ENCODE data around the gene METTL5.
"Not testable (repeated sequence)": the region's sequence is repeated elsewhere in the genome, so short reads cannot be mapped to it uniquely, and the experiment has no call there.

Gene METTL5

DNA sequence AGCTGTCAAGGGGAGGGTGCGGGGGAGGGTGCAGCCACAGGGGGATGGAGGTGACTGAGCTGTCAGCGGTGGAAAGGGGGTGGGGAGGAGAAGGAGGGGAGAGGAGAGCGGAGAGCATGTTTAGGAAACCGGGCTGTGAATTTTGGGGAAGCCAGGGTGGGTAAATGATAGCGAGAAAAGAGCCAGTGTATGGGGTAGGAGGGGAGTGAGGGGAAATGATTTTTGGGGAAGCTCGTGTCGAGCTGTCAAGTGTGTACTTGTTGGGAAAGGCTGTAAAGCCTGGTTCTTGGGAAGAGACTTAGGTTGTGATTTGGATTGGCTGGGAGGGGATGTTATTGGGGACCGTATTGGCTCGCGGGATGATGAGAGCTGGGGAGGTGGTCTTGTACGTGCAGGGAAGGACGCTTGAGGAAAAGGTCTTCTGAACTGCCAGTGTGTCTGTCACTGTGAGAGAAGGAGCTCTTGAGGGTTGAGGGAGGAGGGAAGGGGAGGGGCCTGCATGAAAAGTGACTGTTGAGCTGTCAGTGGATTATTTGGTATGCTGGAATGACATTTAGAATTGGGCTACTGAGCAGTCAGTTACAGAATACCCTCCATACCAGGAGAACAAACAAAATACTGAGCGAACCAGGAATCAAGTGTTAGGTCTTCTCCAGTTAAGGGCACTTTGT is 3.6 kb upstream of the METTL5 start:
- DNase-seq, result no peak

DNA sequence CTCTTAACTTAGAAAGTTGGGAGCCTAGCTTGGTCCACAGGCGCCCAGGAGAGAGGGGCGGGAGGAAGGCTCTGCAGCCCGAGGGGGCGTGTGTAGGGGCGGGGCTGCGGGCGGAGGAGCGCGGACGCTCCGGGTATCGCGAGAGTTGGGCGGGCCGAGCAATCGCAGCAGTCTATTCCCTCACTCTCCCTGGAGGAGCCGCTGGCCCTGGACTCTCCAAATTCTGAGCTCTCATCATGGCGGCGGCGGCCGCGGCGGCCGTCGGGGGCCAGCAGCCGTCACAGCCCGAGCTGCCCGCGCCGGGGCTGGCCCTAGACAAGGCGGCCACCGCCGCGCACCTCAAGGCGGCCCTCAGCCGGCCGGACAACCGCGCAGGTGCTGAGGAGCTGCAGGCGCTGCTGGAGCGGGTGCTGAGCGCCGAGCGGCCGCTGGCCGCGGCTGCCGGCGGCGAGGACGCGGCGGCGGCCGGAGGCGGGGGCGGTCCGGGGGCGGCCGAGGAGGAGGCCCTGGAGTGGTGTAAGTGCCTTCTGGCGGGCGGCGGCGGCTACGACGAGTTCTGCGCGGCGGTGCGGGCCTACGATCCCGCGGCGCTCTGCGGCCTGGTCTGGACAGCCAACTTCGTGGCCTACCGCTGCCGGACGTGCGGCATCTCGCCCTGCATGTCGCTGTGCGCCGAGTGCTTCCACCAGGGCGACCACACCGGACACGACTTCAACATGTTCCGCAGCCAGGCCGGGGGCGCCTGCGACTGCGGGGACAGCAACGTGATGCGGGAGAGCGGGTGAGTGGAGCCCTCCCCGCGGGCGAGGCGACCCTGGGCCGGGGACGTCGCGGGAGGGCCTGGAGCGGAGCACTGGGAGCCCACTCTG is 2.8 kb upstream of the METTL5 start, which contains the start of gene UBR3:
Gene UBR3, plus strand, starts transcription at position 183 of the 869 bp plus-strand sequence. Its CDS starts 54 bp downstream, at position 237.
- DNase-seq, result peak; percentile 77

DNA sequence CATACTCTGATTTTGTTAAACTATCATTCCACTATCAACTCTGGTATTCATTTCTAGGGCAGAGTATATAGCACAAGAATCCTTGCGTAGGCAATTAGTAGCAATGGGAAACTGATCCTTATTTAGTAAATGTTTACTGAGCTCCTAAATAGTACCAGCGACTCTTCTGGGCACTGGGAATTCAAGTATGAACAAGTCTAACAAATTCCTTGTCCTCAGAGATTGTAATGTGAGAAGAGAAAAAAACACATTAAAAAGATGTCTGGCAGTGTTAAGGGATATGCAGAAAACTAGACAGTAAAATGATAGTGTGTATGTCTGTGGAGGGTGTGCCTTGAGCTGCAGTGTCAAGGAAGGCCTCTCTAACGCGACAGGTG is 721 bp downstream of the METTL5 start:
- DNase-seq, result no peak

DNA sequence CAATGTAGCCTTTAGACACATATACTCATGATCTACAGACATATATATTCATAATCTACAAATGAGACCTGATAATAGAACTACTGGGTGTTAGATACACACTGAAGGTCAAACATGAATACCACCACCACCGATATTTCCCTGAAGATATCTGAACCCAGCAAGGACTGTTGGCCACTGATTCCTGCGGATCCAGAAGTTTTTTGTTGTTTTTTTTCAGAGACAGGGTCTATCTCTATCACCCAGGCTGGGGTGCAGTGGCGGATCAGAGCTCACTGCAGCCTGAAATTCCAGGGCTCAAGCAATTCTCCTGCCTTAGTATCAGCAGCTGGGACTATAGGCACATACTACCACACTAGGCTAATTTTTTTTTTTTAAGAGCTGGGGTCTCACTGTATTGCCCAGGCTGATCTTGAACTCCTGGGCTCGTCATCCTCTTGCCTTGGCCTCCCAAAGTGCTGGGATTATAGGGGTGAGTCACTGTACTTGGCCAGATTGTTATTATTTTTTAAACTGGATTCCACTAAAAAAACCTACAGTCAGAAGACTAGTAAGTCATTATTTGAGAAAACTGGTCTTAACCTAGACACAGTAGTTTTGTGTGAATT is 1.8 kb downstream of the METTL5 start:
- DNase-seq, result no peak

DNA sequence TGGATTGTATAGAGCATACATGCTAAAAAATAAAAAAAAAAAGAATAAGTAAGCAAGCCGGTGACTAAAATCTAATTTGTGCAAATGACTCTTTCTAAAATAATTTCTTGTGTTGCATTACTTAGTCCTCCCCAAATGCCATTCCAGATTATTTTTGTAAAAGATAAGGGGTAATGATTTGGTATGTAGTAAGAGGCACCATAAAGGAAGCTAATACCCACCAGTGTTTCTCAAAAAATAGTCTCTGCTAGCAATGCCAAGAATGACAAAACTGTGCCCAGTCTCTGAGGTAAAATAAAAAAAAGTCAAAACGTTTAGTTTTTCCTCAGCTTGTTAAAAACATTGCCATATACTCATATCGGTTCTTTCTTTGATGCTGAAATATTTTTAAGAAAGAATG is 2.7 kb downstream of the METTL5 start:
- no peak for DNase-seq

DNA sequence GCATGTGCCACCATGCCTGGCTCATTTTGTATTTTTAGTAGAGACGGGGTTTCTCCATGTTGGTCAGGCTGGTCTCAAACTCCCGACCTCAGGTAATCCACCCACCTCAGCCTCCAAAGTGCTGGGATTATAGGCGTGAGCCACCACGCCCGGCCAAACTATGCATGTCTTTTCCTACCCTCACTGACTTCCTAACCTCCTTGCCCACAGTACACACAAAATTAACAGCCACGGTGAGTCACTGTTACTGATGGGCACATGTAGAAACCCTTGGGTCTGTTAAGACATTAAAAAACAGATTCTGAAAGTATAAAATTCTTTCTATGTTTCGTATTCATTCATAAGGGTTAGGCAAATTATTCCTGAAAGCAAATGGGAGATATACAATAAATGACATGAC is 4.6 kb downstream of the METTL5 start:
- DNase-seq, result not testable (repeated sequence)

DNA sequence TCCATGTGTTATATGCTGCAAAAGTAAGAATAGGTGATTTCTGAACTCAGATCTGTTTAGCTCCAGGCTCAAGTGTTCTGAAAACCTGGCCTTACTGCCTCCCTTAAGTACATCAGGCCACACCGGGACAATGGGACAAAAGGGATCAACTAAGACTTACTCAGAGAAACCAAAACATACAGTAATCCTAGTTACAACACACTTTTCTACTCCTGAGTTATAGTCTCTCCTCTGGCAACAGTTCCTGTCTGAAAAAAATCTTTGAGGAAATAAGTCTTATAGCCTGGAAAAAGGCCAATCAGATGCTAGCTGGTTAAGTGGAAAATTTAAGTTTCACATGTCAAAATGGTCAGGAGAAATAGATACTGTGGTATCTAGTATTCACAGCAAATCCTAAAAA is 5.6 kb downstream of the METTL5 start:
- DNase-seq, result no peak

DNA sequence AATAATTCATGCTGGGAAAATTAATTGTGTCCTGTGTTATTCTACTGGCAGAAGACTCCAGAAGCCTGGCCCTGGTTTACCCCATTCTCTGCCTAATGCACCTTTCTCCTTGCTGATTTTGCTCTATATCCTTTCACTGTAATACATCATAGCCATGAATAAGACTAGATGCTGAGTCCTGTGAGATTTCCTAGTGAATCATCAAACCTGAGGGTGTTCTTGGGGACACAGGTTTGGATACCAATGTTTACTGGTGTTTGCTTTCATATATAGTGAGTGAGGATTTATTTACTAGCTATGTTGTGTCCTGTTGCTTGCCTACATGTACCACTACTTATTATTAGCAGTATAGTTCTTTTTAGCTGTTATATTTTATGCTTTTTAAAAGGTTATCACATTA is 6.5 kb downstream of the METTL5 start:
- no peak for DNase-seq

DNA sequence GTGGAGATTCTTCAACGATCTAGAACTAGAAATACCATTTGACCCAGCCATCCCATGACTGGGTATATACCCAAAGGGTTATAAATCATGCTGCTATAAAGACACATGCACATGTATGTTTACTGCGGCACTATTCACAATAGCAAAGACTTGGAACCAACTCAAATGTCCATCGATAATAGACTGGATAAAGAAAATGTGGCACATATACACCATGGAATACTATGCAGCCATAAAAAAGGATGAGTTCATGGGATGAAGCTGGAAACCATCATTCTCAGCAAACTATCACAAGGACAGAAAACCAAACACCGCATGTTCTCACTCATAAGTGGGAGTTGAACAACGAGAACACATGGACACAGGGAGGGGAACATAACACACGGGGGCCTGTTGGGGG is 7.3 kb downstream of the METTL5 start:
- not testable (repeated sequence) for DNase-seq

DNA sequence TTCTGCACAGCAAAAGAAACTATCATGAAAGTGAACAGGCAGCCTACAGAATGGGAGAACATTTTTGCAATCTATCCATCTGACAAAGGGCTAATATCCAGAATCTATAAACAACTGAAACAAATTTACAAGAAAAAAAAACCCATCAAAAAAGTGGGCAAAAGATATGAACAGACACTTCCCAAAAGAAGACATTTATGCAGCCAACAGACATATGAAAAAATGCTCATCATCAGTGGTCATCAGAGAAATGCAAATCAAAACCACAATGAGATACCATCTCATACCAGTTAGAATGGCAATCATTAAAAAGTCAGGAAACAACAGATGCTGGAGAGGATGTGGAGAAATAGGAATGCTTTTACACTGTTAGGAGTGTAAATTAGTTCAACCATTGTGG is 7.7 kb downstream of the METTL5 start:
- DNase-seq, result not testable (repeated sequence)

DNA sequence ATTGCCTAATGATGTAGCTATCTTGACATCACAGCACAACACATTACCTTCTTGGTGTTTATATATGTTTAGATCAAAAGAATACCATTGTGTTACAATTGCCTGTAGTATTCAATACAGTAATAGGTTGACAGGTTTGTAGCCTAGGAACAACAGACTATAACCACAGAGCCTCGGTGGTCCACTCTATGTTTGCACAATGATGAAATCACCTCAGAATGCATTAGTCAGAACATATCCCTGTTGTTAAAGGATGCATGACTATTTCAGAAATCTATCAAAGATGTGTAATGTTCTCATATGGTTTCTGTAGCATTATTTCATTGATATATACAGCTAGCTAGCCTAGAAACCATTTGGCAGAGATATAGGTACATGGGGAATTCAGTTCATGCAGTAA is 8.9 kb downstream of the METTL5 start:
- no peak for DNase-seq

DNA sequence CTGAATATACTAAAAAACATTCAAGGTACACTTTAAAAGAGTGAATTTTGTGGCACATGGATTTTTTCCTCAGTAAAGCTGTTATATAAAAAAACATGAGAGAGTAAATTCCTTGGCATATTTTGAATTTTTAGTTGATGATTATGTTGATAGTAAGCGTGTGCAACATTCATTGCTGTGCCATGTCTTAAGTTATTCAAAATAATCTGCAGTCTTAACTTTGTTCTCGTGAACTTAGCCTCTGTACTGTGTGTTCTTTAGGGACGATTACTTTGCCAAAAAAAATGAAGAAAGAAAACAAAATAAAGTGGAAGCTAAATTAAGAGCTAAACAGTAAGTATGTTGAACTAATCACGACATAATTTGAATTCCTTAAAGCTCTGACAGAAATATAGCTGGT is 16.5 kb downstream of the METTL5 start:
- DNase-seq, result no peak

DNA sequence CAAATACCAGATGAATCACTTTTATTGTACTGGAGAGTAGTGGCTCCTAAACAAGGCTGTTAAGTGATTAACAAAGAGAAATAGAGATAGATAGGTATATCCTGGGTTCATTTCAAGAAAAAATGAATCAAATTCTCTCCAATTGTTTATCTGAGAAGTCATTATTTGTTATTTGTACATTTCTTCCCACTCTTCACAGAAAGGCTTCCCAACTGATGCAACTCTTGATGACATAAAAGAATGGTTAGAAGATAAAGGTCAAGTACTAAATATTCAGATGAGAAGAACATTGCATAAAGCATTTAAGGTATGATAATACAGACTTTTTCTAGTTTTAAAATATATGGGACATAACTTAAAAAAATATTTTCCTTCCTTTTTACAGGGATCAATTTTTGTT is 18.1 kb downstream of the METTL5 start:
- no peak for DNase-seq

DNA sequence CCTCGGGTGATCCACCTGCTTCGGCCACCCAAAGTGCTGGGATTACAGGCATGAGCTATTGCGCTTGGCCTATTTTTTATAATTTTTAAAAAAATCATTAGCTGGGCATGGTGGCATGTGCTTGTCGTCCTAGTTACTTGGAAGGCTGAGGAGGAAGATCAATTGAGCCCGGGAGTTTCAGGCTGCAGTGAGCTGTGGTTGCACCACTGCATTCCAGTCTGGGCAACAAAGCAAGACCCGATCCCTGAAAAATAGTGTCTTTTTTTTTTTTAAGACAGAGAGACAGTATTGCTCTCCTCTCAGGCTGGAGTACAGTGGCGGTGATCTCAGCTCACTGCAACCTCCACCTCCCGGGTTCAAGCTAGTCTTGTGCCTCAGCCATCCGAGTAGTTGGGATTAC is 21.2 kb downstream of the METTL5 start:
- DNase-seq, result no peak

DNA sequence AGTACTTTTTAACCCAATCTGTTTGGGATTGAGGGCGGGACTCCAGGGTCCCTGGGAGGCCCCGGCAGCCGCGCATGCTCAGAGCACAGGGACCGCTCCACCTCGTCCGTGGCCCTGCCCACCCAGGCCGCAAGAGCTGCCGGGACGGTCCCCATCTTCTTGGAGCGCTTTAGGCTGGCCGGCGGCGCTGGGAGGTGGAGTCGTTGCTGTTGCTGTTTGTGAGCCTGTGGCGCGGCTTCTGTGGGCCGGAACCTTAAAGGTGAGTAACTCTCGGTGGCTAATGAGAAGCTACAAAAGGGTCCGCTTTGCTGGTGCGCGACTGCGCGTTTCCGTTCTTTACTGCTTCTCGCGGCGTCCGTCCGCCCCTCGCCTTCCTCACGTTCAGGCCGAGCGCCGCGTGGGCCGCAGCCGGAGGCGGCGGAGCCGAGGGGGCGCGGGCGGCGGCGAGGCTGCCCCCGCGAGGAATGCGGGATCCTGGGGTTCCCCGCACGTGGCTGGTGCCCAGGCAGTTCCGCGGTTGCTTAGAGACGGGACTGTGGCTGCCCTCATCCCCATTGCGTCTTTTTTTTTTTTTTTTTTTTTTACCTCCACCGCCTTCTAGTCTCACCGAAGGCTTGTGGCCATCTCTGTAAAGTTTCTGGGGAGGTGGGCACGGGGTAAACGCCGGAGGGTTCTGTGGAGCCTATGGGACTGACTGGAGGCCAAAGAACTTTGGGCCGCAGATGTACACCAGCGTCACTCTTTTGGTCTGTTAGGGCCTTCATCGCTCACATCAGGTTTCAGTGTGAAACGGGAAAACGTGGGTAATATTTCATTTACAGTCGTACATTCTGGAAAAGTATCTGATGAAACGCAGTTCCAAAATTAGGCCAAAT is 25.8 kb downstream of the METTL5 start, which contains the start of gene SSB:
Gene SSB, plus strand, starts transcription at position 154 of the 875 bp plus-strand sequence. CDS start 2,090 bp downstream, outside the sequence.
- DNase-seq, result peak; percentile 75

DNA sequence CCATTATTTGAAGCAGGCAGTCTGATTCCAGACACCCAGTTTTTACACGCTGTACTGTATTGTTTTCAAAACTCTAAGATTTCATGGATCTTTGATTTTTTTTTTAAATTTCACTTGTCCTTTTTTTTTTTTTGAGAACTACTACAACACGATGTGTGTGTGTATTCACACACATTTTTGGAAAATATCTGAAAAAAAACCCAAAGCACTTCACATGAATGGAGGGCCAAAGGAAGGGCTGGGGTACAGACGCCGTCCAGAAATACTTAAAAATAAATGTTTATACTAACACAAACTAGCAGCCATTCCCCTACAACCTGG is 26.3 kb downstream of the METTL5 start:
- no peak for DNase-seq

DNA sequence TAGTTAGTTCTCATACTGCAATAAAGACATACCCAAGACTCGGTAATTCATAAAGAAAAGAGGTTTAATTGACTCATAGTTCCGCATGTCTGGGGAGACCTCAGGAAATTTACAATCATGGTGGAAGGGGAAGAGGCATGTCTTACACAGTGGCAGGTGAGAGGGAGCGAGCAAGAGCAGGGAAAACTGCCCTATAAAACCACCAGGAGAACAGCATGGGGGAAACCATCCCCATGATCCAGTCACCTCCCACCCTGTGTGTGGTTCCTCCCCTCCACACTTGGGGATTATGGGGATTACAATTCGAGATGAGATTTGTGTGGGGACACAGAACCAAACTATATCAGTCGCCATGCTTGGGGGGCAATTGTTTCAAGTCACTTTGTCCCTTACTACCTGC is 27.1 kb downstream of the METTL5 start:
- DNase-seq, result no peak

DNA sequence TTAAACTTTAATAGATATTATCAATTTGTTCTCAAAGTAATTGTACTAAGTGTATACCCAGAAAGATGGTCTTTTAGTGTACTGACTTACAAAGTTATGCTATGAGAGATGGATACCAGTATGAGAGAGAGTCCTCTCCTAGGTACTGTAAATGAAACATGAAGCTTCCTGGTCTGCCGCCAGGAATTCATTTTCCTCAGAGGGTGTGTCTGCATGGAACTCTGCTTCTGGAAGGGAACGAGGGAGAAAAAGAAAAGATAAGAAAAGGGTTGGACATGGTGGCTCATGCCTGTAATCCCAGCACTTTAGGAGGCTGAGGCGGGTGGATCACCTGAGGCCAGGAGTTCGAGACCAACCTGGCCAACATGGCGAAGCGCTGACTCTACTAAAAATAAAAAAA is 28.3 kb downstream of the METTL5 start:
- no peak for DNase-seq

DNA sequence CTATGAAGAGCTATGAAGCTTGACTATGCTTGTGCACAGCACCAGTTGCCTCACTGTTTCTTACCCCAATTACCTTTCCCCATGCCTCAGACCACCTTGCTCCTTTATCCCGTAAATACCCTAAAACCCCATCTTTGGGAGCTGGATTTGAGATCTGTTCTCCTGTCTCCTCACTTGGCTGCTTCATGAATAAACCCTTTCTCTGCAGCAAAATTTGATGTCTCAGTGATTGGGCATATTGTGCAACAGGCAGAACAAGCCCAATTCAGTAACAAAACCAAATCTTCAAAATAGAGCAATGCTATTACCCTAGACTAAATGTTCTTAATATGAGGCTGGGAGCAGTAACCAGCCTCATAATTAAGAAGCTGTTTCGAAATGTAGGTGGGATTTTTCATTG is 29.5 kb downstream of the METTL5 start:
- no peak for DNase-seq

DNA sequence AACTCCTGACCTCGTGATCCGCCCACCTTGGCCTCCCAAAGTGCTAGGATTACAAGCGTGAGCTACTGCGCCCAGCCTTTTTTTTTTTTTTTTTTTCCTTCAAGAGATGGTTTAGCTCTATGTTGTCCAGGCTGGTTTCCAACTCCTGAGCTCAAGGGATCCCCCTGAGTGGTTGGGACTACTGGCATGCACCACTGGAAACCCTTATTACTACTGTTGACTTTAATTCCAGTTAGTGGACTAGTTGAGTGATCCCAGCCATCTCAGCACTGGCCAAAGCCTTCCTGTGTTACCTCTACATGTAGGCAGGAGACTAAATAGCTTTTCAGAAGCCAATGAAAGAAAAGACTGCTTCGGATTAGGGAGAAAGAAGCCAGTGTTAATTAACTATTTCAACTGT is 34.1 kb downstream of the METTL5 start:
- no peak for DNase-seq

DNA sequence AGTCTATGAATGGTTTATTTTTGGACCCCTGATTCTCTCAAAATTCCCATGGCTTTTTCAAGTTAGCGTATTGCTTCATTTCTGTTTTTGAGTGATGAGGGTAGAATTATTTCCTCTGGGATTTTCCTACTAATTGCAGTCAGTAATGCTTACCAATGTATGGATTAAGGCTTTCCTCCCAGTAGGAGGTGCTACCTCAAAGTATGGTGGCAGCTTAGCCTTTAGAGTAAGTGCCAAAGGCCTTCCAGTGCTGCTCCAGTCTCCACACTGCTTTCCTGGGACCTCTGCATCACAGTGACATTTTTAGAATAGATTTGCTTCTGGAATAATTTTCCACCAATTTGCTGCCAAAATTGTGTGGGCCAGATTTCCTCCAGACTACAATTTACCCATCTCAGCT is 42.2 kb downstream of the METTL5 start:
- DNase-seq, result no peak

DNA sequence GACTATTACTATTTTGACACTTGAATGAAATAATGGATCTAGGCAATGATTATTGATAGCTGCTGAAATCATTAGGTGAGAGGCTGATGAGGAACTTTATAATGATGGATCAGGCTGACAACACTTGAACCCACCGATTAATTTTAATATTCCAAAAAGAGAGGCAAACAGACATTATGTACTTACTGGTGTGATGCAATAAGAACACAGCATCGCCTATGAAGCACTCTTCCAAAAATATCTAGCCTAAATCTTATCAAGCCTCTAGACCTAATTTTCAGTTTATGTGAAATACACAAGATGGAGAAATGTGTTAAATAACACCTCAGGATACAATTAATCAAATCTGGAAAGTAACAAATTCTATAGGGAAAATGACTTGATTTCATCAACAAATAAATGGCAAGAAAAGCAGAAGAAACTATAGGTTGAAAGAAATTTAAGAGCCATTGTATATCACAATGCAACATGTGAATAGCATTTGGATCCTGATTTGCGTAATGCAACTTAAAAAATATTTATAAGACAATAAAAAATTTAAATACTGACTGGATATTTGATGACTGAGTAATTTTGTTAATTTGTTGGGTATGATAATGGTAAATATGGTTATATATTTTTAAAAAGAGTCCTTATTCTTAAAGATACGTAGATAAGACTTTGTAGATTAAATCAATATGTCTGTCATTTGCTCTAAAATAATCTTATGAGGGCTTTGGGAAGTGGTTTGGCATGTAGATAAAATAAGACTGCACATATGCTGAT is 43.3 kb downstream of the METTL5 start:
- DNase-seq, result no peak

Data from NCI-H1092 (cell line).